GM21360 (cell line): ENCODE measurements around the gene FBXO3.
"Not testable (repeated sequence)": the region's sequence is repeated elsewhere in the genome, so short reads cannot be mapped to it uniquely, and the experiment has no call there.

Experiments used
- ATAC-seq: cut with Tn5 transposase; IDR thresholded peaks from one replicate; pipeline ENCODE4 v1.9.1; 2021; ENCODE audit warnings: mild to moderate bottlenecking, moderate library complexity; ENCODE audit not compliant: unreplicated experiment

The FBXO3 gene

GRCh38 chr11:33773987-33774735, at the start of gene FBXO3:
Gene FBXO3, minus strand, starts transcription at chr11:33774520. Its CDS starts 23 bp downstream, at chr11:33774497.
- peak; percentile 81 for ATAC-seq

- ATAC-seq, result not testable (repeated sequence)
These were observed 48.7 kb upstream of the FBXO3 start for GRCh38 chr11:33822981-33823380.

GRCh38 chr11:33819278-33820035, 45.1 kb upstream of the FBXO3 start:
- no peak for ATAC-seq

- no peak for ATAC-seq
These were observed 34.0 kb upstream of the FBXO3 start for GRCh38 chr11:33808228-33808828.

- no peak for ATAC-seq
These were observed 30.2 kb upstream of the FBXO3 start for GRCh38 chr11:33804471-33804870.

GRCh38 chr11:33802194-33802950, 28.1 kb upstream of the FBXO3 start:
- no peak for ATAC-seq

- no peak for ATAC-seq
These were observed 27.5 kb upstream of the FBXO3 start for GRCh38 chr11:33801821-33802193.

GRCh38 chr11:33797879-33798278, 23.6 kb upstream of the FBXO3 start:
- no peak for ATAC-seq

GRCh38 chr11:33790040-33790439, 15.7 kb upstream of the FBXO3 start:
- no peak for ATAC-seq

- not testable (repeated sequence) for ATAC-seq
These were observed 13.8 kb upstream of the FBXO3 start for GRCh38 chr11:33788095-33788494.

- no peak for ATAC-seq
These were observed 12.8 kb upstream of the FBXO3 start for GRCh38 chr11:33787076-33787475.

- ATAC-seq, result no peak
These were observed 11.3 kb upstream of the FBXO3 start for GRCh38 chr11:33785609-33786008.

GRCh38 chr11:33779849-33780528, 5.7 kb upstream of the FBXO3 start:
- no peak for ATAC-seq

GRCh38 chr11:33778675-33779074, 4.4 kb upstream of the FBXO3 start:
- no peak for ATAC-seq

- ATAC-seq, result no peak
These were observed 3.6 kb upstream of the FBXO3 start for GRCh38 chr11:33777906-33778305.

- no peak for ATAC-seq
These were observed 1.6 kb upstream of the FBXO3 start for GRCh38 chr11:33775832-33776470.

GRCh38 chr11:33775467-33775807, 1.1 kb upstream of the FBXO3 start:
- no peak for ATAC-seq

GRCh38 chr11:33774736-33775466, 581 bp upstream of the FBXO3 start:
- no peak for ATAC-seq

- peak; percentile 20 for ATAC-seq
These were observed 825 bp downstream of the FBXO3 start for GRCh38 chr11:33773404-33773986.
